ENCODE data around the gene ATP8A1.

ATP8A1 gene

GRCh38 chr4:42646999-42647541, 9.8 kb downstream of the ATP8A1 start:
- DNase-seq, result no peak

GRCh38 chr4:42646013-42646784, 10.7 kb downstream of the ATP8A1 start:
- no peak for DNase-seq

GRCh38 chr4:42644897-42645296, 12.0 kb downstream of the ATP8A1 start:
- no peak for DNase-seq

- no peak for DNase-seq
These were observed 13.2 kb downstream of the ATP8A1 start for GRCh38 chr4:42643685-42644084.

GRCh38 chr4:42642845-42643615, 13.9 kb downstream of the ATP8A1 start:
- DNase-seq, result no peak

GRCh38 chr4:42642101-42642797, 14.7 kb downstream of the ATP8A1 start:
- no peak for DNase-seq

- no peak for DNase-seq
These were observed 15.2 kb downstream of the ATP8A1 start for GRCh38 chr4:42641656-42642055.

- DNase-seq, result no peak
These were observed 15.7 kb downstream of the ATP8A1 start for GRCh38 chr4:42641161-42641560.

- DNase-seq, result no peak
These were observed 16.3 kb downstream of the ATP8A1 start for GRCh38 chr4:42640613-42641012.

GRCh38 chr4:42638993-42639392, 17.9 kb downstream of the ATP8A1 start:
- DNase-seq, result no peak

- DNase-seq, result peak; percentile 1
These were observed 18.6 kb downstream of the ATP8A1 start for GRCh38 chr4:42638321-42638720.

- DNase-seq, result no peak
These were observed 19.0 kb downstream of the ATP8A1 start for GRCh38 chr4:42637867-42638266.

GRCh38 chr4:42637104-42637503, 19.8 kb downstream of the ATP8A1 start:
- DNase-seq, result no peak

- DNase-seq, result no peak
These were observed 20.3 kb downstream of the ATP8A1 start for GRCh38 chr4:42636645-42636949.

GRCh38 chr4:42633605-42634388, 23.1 kb downstream of the ATP8A1 start:
- no peak for DNase-seq

GRCh38 chr4:42632653-42633382, 24.1 kb downstream of the ATP8A1 start:
- DNase-seq, result no peak

- no peak for DNase-seq
These were observed 26.0 kb downstream of the ATP8A1 start for GRCh38 chr4:42630908-42631307.

GRCh38 chr4:42628740-42629139, 28.2 kb downstream of the ATP8A1 start:
- DNase-seq, result no peak

- no peak for DNase-seq
These were observed 28.8 kb downstream of the ATP8A1 start for GRCh38 chr4:42627885-42628646.

- DNase-seq, result no peak
These were observed 30.2 kb downstream of the ATP8A1 start for GRCh38 chr4:42626629-42627146.

- no peak for DNase-seq
These were observed 31.6 kb downstream of the ATP8A1 start for GRCh38 chr4:42625329-42625728.

Data from DMS79 treated with DMSO at 0.1 percent for 48 hours (cell line).